G401.6 (cell line): ENCODE data around the gene CPNE7.

Experiments used
- FAIRE-seq: peaks from 2 replicates; lab custom pipeline; 2012; peaks lifted over from hg19 to GRCh38; lab: Jason Lieb, UNC

The CPNE7 gene

GRCh38 chr16:89549007-89549700, 26.4 kb upstream of the CPNE7 start:
- FAIRE-seq: no peak

GRCh38 chr16:89550421-89551007, 25.0 kb upstream of the CPNE7 start:
- FAIRE-seq: no peak

- FAIRE-seq: no peak
Measured at GRCh38 chr16:89552329-89552728, 23.2 kb upstream of the CPNE7 start.

GRCh38 chr16:89552913-89553312, 22.6 kb upstream of the CPNE7 start:
- no peak for FAIRE-seq

GRCh38 chr16:89553733-89554132, 21.8 kb upstream of the CPNE7 start:
- no peak for FAIRE-seq

- no peak for FAIRE-seq
Measured at GRCh38 chr16:89554343-89554742, 21.2 kb upstream of the CPNE7 start.

- FAIRE-seq: no peak
Measured at GRCh38 chr16:89555265-89555664, 20.3 kb upstream of the CPNE7 start.

- no peak for FAIRE-seq
Measured at GRCh38 chr16:89555780-89556179, 19.8 kb upstream of the CPNE7 start.

GRCh38 chr16:89556750-89557689, 18.5 kb upstream of the CPNE7 start:
- peak; percentile 25 for FAIRE-seq

- FAIRE-seq: no peak
Measured at GRCh38 chr16:89557690-89558490, 17.7 kb upstream of the CPNE7 start.

GRCh38 chr16:89560378-89561141, 15.0 kb upstream of the CPNE7 start, which contains the start of gene RPL13:
Gene RPL13 (plus strand): TSS chr16:89560682. CDS start chr16:89560960, 278 bp downstream.
- FAIRE-seq: peak; percentile 74

GRCh38 chr16:89561142-89561883, 14.2 kb upstream of the CPNE7 start:
- no peak for FAIRE-seq

GRCh38 chr16:89561884-89562599, 13.5 kb upstream of the CPNE7 start:
- no peak for FAIRE-seq

GRCh38 chr16:89562939-89563338, 12.6 kb upstream of the CPNE7 start:
- no peak for FAIRE-seq

GRCh38 chr16:89563639-89564392, 11.7 kb upstream of the CPNE7 start:
- no peak for FAIRE-seq

GRCh38 chr16:89564476-89565255, 10.9 kb upstream of the CPNE7 start:
- FAIRE-seq: peak; percentile 78

- FAIRE-seq: no peak
Measured at GRCh38 chr16:89565256-89565505, 10.4 kb upstream of the CPNE7 start.

- no peak for FAIRE-seq
Measured at GRCh38 chr16:89565506-89566372, 9.8 kb upstream of the CPNE7 start.
